OCI-LY1 (cell line): ENCODE data around the gene ARFGEF2.

Source experiments
- CTCF ChIP-seq: fragments of 200-600 bp; sonication (generic), shearing (Covaris generic); IDR thresholded peaks from 2 replicates; pipeline ENCODE4 v1.5.1; 2017; ENCODE audit warnings: mild to moderate bottlenecking, antibody characterized with exemption, low read length, moderate library complexity, mixed read lengths
- EZH2 ChIP-seq: fragments of 200-600 bp; sonication (generic), shearing (Covaris generic); IDR thresholded peaks from 2 replicates; pipeline ENCODE4 v1.8.0; 2017; ENCODE audit warnings: borderline replicate concordance, mixed run types, mild to moderate bottlenecking, antibody characterized with exemption, low read length, moderate library complexity, mixed read lengths

GRCh38 chr20:48892049-48892470 lies 29.5 kb upstream of the ARFGEF2 start:
- TF ChIP-seq CTCF: no peak
- no peak for TF ChIP-seq EZH2
